HG03439 (cell line): ENCODE data around the gene EXOC6B.

Experiments
- ATAC-seq: cut with Tn5 transposase; IDR thresholded peaks from one replicate; pipeline ENCODE4 v1.9.1; 2021; ENCODE audit warnings: mild to moderate bottlenecking, moderate library complexity; ENCODE audit not compliant: unreplicated experiment

EXOC6B gene

GRCh38 chr2:72183016-72183415 lies 642.8 kb downstream of the EXOC6B start:
- no peak for ATAC-seq

- no peak for ATAC-seq
These were observed 643.3 kb downstream of the EXOC6B start for GRCh38 chr2:72182547-72182946.

DNA sequence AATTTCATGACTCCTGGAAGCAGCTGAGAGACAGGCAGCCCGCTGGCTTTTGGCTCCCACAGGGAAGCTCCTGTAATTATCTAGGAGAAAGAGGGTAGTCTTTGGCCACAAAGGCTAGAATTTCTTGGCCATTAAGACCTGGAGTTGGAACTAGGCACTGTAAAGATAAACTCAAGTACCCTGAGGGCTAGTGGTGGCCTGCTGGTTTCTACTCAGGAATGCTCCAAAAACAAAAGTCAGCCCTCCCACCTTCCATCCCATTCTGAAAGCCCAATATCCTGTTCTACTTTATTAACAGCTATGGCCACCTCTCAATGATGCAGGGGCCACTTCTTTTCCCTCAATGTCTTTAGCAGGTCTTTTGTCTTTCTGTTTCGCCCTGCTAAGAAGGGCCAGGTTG lies 644.2 kb downstream of the EXOC6B start:
- no peak for ATAC-seq

DNA sequence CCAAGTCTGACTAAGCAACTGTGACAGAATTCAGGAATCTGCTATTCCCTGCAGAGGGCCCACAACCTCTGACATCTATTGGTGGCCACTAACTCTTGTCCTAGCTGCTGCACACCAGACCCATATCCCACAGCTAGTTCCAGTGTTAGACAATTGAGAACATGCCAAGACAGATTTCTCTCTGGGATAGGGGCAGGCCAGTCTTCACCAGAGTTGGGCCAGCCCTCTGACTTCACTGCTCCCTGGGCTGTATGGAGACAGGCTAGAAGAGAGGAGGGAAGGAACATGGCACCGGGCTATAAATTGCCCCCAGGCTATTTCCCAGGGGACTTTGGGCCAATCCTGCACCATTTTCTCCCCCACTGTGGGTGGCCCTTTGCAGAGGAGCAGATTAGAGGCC lies 645.5 kb downstream of the EXOC6B start:
- no peak for ATAC-seq

DNA sequence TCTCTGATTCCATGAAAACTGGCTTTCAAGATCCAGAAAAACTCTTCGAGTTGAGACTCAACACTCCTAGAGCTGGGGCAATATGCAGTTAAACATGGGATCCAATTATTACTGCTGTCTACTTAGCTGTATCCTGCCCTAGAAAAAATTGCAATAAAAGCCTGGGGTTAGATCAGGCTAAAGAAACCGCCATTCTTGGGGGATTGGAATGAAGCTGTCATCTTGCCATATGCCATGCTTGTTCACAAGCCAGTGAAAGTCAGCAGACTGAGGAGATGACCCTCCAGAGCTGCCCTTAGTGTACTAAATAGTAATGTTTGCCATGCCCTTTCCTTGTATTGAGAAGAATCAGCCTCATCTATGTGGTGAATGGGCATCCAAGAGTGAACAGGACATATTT lies 647.3 kb downstream of the EXOC6B start:
- no peak for ATAC-seq

DNA sequence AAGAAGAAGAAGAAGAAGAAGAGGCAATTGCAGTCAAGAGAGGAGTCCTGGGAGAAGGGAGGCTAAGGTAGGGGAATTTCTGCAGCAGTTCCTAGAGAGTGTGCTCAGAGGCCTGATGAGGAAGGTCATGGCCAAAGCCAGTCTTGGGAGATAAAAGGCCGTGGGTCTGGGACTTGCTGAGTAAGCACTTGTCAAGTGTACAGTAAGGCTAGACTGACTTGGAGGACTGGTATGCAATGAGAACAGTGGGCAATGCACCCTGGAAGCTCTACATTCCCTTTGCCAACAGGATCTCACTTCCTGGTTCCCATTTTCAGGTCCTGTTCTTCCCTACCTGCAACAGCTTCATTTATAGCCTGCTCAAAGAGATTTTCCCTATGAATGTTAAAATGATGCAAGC lies 649.6 kb downstream of the EXOC6B start:
- ATAC-seq, result no peak

DNA sequence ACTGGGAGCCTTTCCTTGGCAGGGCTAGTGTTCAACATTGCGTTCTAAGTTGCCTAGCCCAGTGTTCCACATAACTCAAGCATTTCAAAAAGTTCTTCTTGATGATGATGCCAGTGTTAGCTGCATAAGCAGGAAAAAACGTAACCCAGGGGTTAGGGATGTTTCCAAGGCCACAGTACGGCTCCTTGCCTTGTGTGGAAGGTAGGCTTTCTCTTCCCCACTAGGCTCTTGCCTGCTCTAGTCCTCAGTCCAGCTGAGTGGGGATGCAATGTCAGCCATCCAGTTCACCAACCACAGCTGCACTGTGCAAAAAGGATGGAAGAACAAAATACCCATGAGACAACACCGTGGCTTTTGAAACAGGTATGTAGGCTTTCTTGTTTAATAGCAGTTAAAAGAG lies 650.2 kb downstream of the EXOC6B start:
- no peak for ATAC-seq

DNA sequence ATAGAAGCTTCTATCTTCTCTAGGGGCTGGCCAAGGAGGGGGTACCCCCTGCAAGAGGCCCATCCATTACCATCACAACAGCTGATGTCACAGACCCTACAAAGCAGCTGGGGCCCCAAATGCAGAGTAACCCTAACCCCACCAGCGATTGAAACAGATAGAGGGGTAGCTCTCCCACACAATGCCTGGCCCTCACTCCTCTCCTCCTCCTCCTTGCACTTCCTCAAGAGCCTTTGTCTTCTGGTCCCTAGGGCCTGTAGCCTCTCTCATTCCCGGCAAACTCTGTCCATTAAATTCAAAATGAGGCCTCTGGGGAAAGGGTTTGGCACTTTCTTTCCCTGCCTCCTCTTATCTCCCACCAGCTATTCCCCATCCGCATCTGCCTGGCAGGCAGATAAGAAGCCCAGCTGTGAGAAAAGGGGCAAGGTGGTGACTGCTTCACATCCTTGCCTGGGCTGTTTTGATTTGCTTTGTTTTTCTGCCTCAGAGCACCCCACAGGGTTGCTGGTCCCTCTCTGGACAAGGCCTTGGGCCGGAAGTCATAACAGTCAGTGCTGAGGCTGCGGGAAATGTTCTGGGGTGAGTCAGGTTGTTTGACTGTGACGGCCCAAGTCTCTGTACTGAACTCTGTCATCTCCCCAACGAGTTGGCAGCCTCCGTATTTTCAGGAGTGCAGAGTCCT lies 652.1 kb downstream of the EXOC6B start:
- no peak for ATAC-seq

DNA sequence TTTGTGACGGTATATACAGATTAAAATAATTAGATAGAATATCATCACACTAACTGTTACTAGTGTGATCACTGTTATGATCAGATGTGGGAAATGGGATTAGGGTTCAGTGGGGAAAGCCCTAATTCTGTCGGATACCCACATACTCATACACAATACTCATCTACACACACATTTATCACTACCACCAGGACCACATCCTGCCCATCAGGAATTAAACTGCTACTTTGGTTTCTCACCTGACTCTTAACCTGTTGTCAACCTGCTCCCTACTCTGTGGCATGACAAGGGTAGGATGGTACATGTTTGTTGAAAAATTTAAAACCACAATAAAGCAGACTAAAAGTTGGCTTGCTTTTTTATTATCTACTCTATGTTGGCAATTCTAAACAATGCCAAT lies 653.4 kb downstream of the EXOC6B start:
- no peak for ATAC-seq

- ATAC-seq, result no peak
These were observed 659.6 kb downstream of the EXOC6B start for GRCh38 chr2:72166279-72166678.

DNA sequence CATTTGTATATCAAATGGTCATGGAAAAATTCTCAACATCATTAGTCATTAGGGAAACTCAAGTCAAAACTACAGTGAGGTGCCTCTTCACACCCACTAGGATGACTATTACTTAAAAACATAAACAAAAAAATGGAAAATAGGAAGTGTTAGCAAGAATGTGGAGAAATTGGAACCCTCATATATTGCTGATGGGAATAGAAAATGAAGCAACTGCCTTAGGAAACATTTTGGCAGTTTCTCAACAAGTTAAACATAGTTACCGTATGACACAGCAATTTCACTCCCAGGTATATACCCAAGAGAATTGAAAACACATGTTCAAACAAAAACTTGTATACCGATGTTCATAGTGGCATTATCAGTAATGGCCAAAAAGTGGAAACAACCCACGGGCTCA lies 660.0 kb downstream of the EXOC6B start:
- ATAC-seq, result no peak

- no peak for ATAC-seq
These were observed 663.3 kb downstream of the EXOC6B start for GRCh38 chr2:72162574-72162973.

- ATAC-seq, result no peak
These were observed 666.4 kb downstream of the EXOC6B start for GRCh38 chr2:72159211-72159993.

DNA sequence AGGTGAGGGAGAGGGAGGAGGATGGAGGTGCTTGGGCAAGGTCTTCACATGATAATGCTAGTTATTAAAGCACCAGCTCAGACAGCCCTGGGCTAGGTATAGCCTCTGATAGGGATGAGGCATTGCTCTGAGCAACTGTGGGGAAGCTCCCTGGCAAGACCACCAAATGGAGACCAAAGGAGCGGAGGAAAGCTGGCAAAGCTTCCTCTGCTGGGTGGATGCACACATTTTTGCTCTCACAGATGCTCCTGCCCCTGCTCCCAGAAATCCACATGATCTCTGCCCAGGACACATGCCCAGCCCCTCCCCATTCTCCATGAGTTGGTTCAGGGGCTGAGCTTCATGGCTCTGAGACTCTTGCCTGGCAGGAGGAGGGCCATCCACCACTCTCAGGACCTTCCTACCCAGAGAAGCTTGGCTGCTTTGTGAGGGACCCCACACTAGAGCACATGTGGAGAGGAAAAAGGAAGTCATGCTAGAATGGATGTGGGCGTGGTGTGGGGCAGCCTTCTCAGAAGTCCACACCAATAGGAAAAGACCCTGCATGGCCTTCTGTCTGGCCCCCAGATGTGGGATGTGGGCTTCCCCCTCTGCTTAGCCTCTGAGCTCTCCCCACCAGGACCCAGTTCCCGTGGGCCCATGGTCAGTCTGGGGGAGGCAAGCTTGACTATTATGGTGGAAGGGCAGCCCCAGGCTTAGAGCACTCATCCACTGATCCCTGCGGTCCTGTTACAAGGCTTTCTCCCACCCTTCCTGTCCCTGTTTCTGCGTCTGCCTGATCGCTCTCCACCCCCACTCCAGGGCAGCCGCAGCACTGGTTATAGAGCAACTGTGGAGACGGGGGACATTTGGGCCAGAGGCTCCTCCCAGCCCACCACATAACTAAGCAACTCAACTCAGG lies 667.7 kb downstream of the EXOC6B start:
- ATAC-seq, result no peak

GRCh38 chr2:72156872-72157271 lies 669.0 kb downstream of the EXOC6B start:
- no peak for ATAC-seq

GRCh38 chr2:72155737-72156136 lies 670.1 kb downstream of the EXOC6B start:
- no peak for ATAC-seq

DNA sequence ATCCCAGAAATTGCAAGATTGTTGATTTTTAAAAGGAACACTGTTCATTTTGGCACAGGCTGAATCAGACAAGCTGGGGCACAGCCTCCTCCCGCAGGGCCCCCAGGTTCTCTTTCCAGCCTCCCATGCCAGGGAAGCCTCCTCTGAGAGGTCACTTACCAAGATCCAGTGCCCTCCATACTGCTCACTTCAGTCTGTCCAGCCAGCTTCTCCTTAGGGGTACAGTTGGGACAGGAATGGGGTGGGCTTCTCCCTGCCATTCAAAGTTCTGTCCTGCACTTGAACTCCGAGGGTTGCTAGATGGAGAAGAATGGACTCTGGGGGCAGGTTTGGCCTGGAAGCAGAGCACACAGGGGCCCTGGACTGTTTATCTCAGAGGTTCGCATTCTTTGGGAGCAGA lies 670.7 kb downstream of the EXOC6B start:
- no peak for ATAC-seq

GRCh38 chr2:72154386-72154975 lies 671.4 kb downstream of the EXOC6B start:
- ATAC-seq, result no peak

DNA sequence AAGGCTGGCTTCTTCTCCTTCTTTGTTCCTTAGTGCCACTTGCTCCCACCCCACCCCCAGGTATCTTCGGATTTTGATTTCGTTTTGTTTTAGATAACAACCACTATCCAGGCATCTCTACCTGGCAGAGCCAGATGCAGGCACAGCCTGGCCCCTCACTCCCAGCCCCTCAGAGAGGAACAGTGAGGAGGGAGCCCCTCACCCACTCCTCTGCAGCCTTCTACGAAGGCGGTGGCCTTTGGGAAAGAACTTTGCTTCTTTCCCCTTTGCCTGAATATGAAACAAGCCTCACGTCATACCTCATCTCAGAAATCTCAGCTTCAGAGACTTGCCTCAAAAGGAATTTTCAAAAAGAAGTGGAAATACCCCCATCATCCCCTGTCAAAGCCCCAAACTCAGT lies 671.9 kb downstream of the EXOC6B start:
- ATAC-seq, result no peak

- ATAC-seq, result no peak
These were observed 672.6 kb downstream of the EXOC6B start for GRCh38 chr2:72153026-72153791.
